CD4-positive, alpha-beta T cell treated with Interleukin-15 for 4 hours (primary cell): ENCODE results near the gene ACOT2.

Experiments used
- DNase-seq: peaks from one replicate; pipeline ENCODE4 v3.0.0-alpha.2; 2020; ENCODE audit warnings: low spot score

ACOT2 gene

DNA sequence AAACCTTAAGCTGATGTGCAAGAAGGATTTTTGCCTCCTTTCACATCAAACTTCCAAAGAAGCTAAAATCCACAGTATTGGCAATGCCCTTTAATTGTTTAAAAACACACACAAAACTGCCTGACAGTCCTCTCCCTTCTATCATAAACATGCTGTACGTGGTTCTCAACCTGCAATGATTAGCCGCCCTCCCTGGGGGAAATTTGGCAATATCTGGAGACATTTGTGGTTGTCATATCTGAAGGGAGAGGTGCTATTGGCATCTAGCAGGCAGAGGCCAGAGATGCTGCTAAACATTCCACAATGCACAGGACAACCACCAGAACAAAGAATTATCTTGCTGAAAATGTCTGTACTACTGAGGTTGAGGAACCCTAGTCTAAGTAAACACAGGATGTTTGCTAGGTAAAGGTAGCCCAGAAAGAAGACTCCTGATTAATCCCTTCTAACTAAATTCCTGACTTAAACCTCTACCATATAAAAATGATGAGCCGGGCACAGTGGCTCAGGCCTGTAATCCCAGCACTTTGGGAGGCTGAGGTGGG is 44.5 kb downstream of the ACOT2 start:
- no peak for DNase-seq

DNA sequence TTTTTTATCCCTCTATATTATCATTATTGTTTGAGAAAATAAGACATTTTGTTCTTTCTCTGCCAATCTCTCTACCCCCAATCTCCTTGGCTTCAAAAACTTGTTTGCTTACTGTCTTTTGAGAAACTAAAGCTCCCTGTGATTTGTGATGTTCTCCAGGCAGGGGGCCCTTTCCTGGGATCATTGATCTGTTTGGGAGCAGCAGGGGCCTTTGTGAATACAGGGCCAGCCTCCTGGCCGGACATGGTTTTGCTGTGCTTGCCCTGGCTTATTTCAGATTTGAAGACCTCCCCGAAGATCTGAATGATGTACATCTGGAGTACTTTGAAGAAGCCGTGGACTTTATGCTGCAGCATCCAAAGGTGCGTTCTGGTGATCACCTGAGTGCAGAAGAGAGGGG is 47.8 kb downstream of the ACOT2 start:
- DNase-seq, result no peak

DNA sequence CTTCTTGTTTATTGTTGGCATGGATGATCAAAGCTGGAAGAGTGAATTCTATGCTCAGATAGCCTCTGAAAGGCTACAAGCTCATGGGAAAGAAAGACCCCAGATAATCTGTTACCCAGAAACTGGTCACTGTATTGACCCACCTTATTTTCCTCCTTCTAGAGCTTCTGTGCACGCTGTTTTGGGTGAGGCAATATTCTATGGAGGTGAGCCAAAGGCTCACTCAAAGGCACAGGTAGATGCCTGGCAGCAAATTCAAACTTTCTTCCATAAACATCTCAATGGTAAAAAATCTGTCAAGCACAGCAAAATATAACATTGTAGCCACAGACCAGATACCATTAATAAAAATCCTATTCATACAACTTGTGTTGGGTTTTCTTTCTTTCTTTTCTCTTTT is 50.5 kb downstream of the ACOT2 start:
- no peak for DNase-seq

DNA sequence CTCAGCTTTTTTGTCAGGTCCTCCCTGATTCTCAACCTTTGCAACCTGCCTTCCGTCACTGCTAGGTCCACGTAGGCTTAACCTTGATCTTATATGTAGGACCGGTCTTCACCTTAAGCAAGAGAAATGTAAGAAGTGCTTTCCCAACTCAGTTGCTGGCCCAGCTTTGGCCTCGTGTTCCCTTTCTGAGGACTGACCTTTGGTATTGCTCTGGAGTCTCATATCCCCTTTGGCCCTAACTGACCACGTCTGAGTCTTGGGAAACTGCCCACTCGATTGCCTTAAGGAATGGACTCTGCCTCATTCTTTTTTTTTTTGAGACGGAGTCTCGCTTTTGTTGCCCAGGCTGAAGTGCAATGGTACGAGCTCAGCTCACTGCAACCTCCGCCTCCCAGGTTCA is 51.3 kb downstream of the ACOT2 start:
- DNase-seq, result no peak

DNA sequence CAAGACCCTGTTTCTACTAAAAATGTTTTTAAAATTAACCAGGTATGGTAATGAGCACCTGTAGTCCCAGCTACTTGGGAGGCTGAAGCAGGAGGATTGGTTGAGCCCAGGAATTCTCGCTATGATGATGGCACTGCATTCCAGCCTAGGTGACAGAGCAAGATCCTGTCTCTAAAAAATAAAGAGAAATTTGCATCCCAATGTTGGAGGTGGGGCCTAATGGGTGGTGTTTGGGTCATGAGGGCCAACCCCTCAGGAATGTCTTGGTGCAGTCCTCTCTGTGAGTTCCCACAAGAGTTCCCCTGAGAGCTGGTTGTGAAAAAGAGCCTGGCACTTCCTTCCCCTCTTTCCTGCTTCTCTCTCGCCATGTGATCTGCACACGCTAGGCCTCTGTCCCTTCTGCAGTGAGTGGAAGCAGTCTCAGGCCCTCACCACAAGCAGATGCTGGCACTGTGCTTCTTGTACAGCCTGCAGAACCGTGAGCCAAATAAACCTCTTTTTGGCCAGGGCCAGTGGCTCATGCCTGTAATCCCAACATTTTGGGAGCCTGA is 54.6 kb downstream of the ACOT2 start:
- no peak for DNase-seq
